OCI-LY1 (cell line): ENCODE data around the gene PGF.

Experiments used
- H2AFZ ChIP-seq: fragments of 200-600 bp; sonication (generic), shearing (Covaris generic); 2 replicates; pipeline ENCODE4 v1.6.0; 2014; ENCODE audit warnings: antibody characterized with exemption, mild to moderate bottlenecking, low read length
- H3F3A ChIP-seq: fragments of 200-600 bp; sonication (generic), shearing (Covaris generic); 2 replicates; pipeline ENCODE4 v1.6.0; 2014; ENCODE audit warnings: mild to moderate bottlenecking, antibody characterized with exemption, low read length, moderate library complexity; ENCODE audit not compliant: insufficient read depth
- H3K27ac ChIP-seq: fragments of 200-600 bp; sonication (generic); 2 replicates; pipeline ENCODE4 v1.5.1; 2014; ENCODE audit warnings: low read length, mixed run types, mild to moderate bottlenecking, low read depth; ENCODE audit not compliant: poor library complexity, severe bottlenecking
- H3K27me3 ChIP-seq: fragments of 200-600 bp; sonication (generic); 2 replicates; pipeline ENCODE4 v1.6.0; 2014; ENCODE audit warnings: antibody characterized with exemption, mild to moderate bottlenecking, low read length, moderate library complexity; ENCODE audit not compliant: insufficient read depth
- H3K36me3 ChIP-seq: fragments of 200-600 bp; sonication (generic); 2 replicates; pipeline ENCODE4 v1.6.1; 2014; ENCODE audit warnings: mild to moderate bottlenecking, antibody characterized with exemption, low read length, moderate library complexity, mixed read lengths; ENCODE audit not compliant: insufficient read depth
- H3K4me1 ChIP-seq: fragments of 200-600 bp; sonication (generic); 2 replicates; pipeline ENCODE4 v1.5.1; 2014; ENCODE audit warnings: mild to moderate bottlenecking, low read length, moderate library complexity; ENCODE audit not compliant: insufficient read depth, severe bottlenecking
- H3K4me2 ChIP-seq: fragments of 200-600 bp; sonication (generic), shearing (Covaris generic); 2 replicates; pipeline ENCODE4 v1.6.1; 2014; ENCODE audit warnings: low read length
- H3K4me3 ChIP-seq: fragments of 200-600 bp; sonication (generic); 2 replicates; pipeline ENCODE4 v1.5.1; 2014; ENCODE audit warnings: low read length, low read depth, mild to moderate bottlenecking, mixed read lengths; ENCODE audit not compliant: poor library complexity, severe bottlenecking
- H3K79me2 ChIP-seq: fragments of 200-600 bp; shearing (Covaris generic); 2 replicates; pipeline ENCODE4 v1.6.1; 2016; ENCODE audit warnings: mixed run types, low read length, mixed read lengths; ENCODE audit not compliant: insufficient read depth
- H3K9ac ChIP-seq: fragments of 200-600 bp; sonication (generic), shearing (Covaris generic); 2 replicates; pipeline ENCODE4 v1.6.1; 2014; ENCODE audit warnings: mild to moderate bottlenecking, low read length, mixed read lengths
- H3K9me2 ChIP-seq: fragments of 200-600 bp; sonication (generic), shearing (Covaris generic); 2 replicates; pipeline ENCODE4 v1.6.1; 2014; ENCODE audit warnings: low read depth, mild to moderate bottlenecking, low read length, mixed read lengths
- H3K9me3 ChIP-seq: fragments of 200-600 bp; shearing (Covaris generic); 2 replicates; pipeline ENCODE4 v1.6.1; 2014; ENCODE audit warnings: low read length, mixed read lengths
- H4K20me1 ChIP-seq: fragments of 200-600 bp; sonication (generic), shearing (Covaris generic); 2 replicates; pipeline ENCODE4 v1.6.0; 2016; ENCODE audit warnings: mild to moderate bottlenecking, low read length; ENCODE audit not compliant: insufficient read depth
- CTCF ChIP-seq: fragments of 200-600 bp; sonication (generic), shearing (Covaris generic); IDR thresholded peaks from 2 replicates; pipeline ENCODE4 v1.5.1; 2017; ENCODE audit warnings: mild to moderate bottlenecking, antibody characterized with exemption, low read length, moderate library complexity, mixed read lengths
- EZH2 ChIP-seq: fragments of 200-600 bp; sonication (generic), shearing (Covaris generic); IDR thresholded peaks from 2 replicates; pipeline ENCODE4 v1.8.0; 2017; ENCODE audit warnings: borderline replicate concordance, mixed run types, mild to moderate bottlenecking, antibody characterized with exemption, low read length, moderate library complexity, mixed read lengths

The PGF gene

GRCh38 chr14:74907744-74908143 lies 47.7 kb downstream of the PGF start:
- H3K36me3 ChIP-seq = peaks cover 29% of the 10 kb centered on the region
- H3F3A ChIP-seq = no peaks in the 10 kb centered on the region
- H3K4me2 ChIP-seq = no peak overlapping the region
- no peaks in the 10 kb centered on the region for H3K9me2 ChIP-seq
- H4K20me1 ChIP-seq = no peaks in the 10 kb centered on the region
- H3K79me2 ChIP-seq = no peaks in the 10 kb centered on the region
- no peaks in the 10 kb centered on the region; the same call in 1 of the 2 replicates for H3K27me3 ChIP-seq
- no peak overlapping the region for H3K9ac ChIP-seq
- TF ChIP-seq EZH2 (no peak), CTCF (no peak)
- no peak overlapping the region for H2AFZ ChIP-seq
- H3K4me1 ChIP-seq = no peaks in the 10 kb centered on the region
- no peak overlapping the region for H3K27ac ChIP-seq
- H3K4me3 ChIP-seq = no peak overlapping the region
- H3K9me3 ChIP-seq = no peaks in the 10 kb centered on the region

- no peaks in the 10 kb centered on the region for H4K20me1 ChIP-seq
- H3K4me1 ChIP-seq = no peaks in the 10 kb centered on the region
- H2AFZ ChIP-seq = no peak overlapping the region
- H3K4me3 ChIP-seq = no peak overlapping the region
- no peaks in the 10 kb centered on the region for H3K79me2 ChIP-seq
- no peak overlapping the region for H3K4me2 ChIP-seq
- H3K9ac ChIP-seq = no peak overlapping the region
- no peaks in the 10 kb centered on the region; the same call in 1 of the 2 replicates for H3K27me3 ChIP-seq
- H3K36me3 ChIP-seq = peaks cover 36% of the 10 kb centered on the region
- H3K27ac ChIP-seq = no peak overlapping the region
- TF ChIP-seq EZH2 (no peak), CTCF (peak; percentile 36; the same call in 1 of the 2 replicates)
- no peaks in the 10 kb centered on the region for H3F3A ChIP-seq
- H3K9me2 ChIP-seq = no peaks in the 10 kb centered on the region
- H3K9me3 ChIP-seq = no peaks in the 10 kb centered on the region
Observed at GRCh38 chr14:74906925-74907521, 48.4 kb downstream of the PGF start.

- H3K27me3 ChIP-seq = no peaks in the 10 kb centered on the region; the same call in 1 of the 2 replicates
- TF ChIP-seq CTCF (peak; percentile 96), EZH2 (no peak)
- H3K27ac ChIP-seq = no peak overlapping the region
- H3K36me3 ChIP-seq = peaks cover 49% of the 10 kb centered on the region
- no peak overlapping the region for H3K9ac ChIP-seq
- H2AFZ ChIP-seq = no peak overlapping the region
- no peaks in the 10 kb centered on the region for H3F3A ChIP-seq
- H4K20me1 ChIP-seq = no peaks in the 10 kb centered on the region
- no peaks in the 10 kb centered on the region for H3K79me2 ChIP-seq
- no peaks in the 10 kb centered on the region for H3K9me2 ChIP-seq
- no peaks in the 10 kb centered on the region for H3K9me3 ChIP-seq
- no peaks in the 10 kb centered on the region for H3K4me1 ChIP-seq
- no peak overlapping the region for H3K4me2 ChIP-seq
- no peak overlapping the region for H3K4me3 ChIP-seq
Observed at GRCh38 chr14:74905595-74906142, 49.7 kb downstream of the PGF start.
